ENCODE results near the gene DTNBP1.

The DTNBP1 gene

DNA sequence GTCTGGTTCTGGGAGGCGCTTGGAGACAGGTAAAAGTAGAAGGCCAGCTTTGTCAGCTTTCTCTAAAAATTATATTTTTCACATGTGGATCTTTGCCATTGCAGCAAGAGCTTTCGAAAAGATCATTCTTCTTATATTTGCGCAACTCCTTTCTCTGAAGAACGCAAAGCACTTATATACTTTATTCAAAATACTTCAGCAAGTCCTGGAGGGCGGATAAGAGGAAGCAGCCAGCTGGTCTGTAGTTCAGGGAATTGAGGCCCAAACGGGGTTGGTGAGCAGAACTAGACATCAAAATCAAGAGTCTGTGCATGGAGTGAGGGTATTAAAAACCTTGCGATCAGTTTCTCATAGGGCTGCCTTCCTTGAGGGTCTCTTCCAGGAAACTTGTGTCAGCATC is 182.3 kb downstream of the DTNBP1 start:
- Histone ChIP-seq H3K36me3 (ENCODE audit: control insufficient read depth in 5 of 5, insufficient read depth in 5 of 5, low read length in 5 of 5) (peaks cover 0 to 1% (median under 1%) of the 10 kb centered on the region in 5 donors), H3K9me3 (ENCODE audit: control insufficient read depth in 5 of 5, low read length in 5 of 5) (no peaks in the 10 kb centered on the region), H3K9ac (ENCODE audit: low read length in 5 of 5) (no peak overlapping the region), H3K27ac (ENCODE audit: low read depth, low read length) (no peak overlapping the region), H3K4me3 (ENCODE audit: low read depth in 1 of 5, low read length in 5 of 5) (no peak overlapping the region), H3K27me3 (ENCODE audit: control insufficient read depth in 5 of 5, insufficient read depth in 4 of 5, low read length in 5 of 5) (no peaks in the 10 kb centered on the region), H3K4me1 (ENCODE audit: control insufficient read depth in 5 of 5, insufficient read depth in 5 of 5, low read length in 5 of 5) (peaks cover 0 to 22% (median 3%) of the 10 kb centered on the region in 5 donors)

DNA sequence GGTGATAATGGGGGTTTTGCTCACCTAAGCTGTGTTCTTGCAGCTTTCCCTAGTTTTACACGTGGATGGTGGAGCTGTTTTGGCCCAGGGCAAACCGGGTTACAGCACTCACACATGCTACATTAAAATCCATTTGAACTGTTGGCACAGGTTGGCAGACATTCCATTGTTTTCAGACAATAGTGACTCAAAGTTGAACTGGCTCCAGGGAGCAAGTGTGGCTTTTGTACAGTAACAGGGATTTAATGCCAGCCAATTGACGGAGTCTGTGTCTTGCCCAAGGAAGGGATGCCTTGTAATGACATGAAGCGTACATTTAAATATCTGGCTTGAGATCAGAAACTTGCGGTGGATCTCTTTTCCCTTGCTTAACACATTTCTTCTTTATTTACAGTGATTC is 183.1 kb downstream of the DTNBP1 start:
- Histone ChIP-seq H3K27me3 (ENCODE audit: control insufficient read depth in 5 of 5, insufficient read depth in 4 of 5, low read length in 5 of 5) (no peaks in the 10 kb centered on the region), H3K36me3 (ENCODE audit: control insufficient read depth in 5 of 5, insufficient read depth in 5 of 5, low read length in 5 of 5) (peaks cover 0 to 6% (median 5%) of the 10 kb centered on the region in 5 donors), H3K4me1 (ENCODE audit: control insufficient read depth in 5 of 5, insufficient read depth in 5 of 5, low read length in 5 of 5) (peaks cover 0 to 22% (median 3%) of the 10 kb centered on the region in 5 donors), H3K9me3 (ENCODE audit: control insufficient read depth in 5 of 5, low read length in 5 of 5) (no peaks in the 10 kb centered on the region), H3K9ac (ENCODE audit: low read length in 5 of 5) (no peak overlapping the region), H3K27ac (ENCODE audit: low read depth, low read length) (no peak overlapping the region), H3K4me3 (ENCODE audit: low read depth in 1 of 5, low read length in 5 of 5) (no peak overlapping the region)

DNA sequence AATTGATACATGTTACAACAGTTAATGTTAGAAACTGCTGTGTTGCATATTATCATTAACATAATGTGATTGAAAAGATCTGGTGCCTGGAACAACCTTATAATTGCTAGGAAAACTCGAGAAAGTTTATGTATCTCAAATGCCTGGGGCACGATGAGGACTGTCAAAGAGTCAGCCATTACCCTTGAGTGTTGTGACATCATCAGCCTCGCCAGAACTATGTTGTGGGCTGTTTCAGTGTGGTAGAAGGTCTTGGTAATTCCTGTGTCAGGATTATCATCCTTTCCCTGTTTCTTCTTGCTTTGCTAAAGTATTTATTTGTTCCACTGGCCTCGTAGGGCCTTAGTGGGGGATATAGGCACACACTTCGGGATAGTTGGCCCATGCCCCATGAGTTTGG is 185.1 kb downstream of the DTNBP1 start:
- H3K27ac ChIP-seq (ENCODE audit: low read depth, low read length), result no peak overlapping the region

DNA sequence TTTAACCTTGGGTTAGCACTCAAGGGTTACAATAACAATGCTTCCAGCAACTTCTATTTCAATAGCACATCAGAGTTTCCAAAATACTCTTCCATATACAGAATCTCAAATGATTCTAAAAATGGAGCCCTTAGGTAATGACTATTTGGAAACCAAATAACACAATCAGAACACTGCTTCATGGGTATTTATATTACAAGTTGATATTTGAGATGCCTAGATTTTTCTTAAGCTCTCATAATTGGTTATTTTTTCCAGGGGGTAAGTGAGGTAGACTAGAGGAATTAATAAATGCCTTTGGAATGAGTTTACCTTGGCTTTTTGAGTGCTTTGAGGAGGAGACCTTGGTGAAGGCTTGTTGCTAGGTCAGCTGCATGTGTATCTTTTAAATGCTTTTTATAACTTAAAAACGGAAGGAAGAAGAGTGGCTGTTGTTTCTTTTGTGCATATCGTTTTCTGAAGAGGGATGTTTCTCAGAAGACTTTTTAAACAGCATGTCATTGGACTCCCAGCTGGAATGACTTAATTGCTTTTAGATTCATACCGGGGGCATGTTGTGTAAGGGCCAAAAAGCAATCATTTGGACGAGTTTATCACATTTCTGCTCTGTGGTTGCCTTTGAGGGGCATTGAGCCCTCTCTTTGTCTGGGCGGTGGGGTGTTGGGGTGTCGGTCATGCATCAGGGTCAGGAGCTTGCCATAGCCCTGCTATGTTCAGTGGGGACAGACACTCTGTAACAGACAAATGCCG is 186.0 kb downstream of the DTNBP1 start:
- no peaks in the 10 kb centered on the region for H3K9me3 ChIP-seq (ENCODE audit: control insufficient read depth in 5 of 5, low read length in 5 of 5)
- no peak overlapping the region for H3K4me3 ChIP-seq (ENCODE audit: low read depth in 1 of 5, low read length in 5 of 5)
- peaks cover 0 to 40% (median 3%) of the 10 kb centered on the region in 5 donors for H3K4me1 ChIP-seq (ENCODE audit: control insufficient read depth in 5 of 5, insufficient read depth in 5 of 5, low read length in 5 of 5)
- H3K27me3 ChIP-seq (ENCODE audit: control insufficient read depth in 5 of 5, insufficient read depth in 4 of 5, low read length in 5 of 5), result no peaks in the 10 kb centered on the region
- no peak overlapping the region for H3K9ac ChIP-seq (ENCODE audit: low read length in 5 of 5)
- H3K36me3 ChIP-seq (ENCODE audit: control insufficient read depth in 5 of 5, insufficient read depth in 5 of 5, low read length in 5 of 5), result peaks cover 0 to 6% (median 5%) of the 10 kb centered on the region in 5 donors
- H3K27ac ChIP-seq (ENCODE audit: low read depth, low read length), result no peak overlapping the region

More for the DNA sequence above, 185.1 kb downstream of the DTNBP1 start:
- H3K4me1 ChIP-seq (ENCODE audit: control insufficient read depth in 5 of 5, insufficient read depth in 5 of 5, low read length in 5 of 5), result peaks cover 0 to 36% (median 3%) of the 10 kb centered on the region in 5 donors
- H3K9me3 ChIP-seq (ENCODE audit: control insufficient read depth in 5 of 5, low read length in 5 of 5), result no peaks in the 10 kb centered on the region
- H3K4me3 ChIP-seq (ENCODE audit: low read depth in 1 of 5, low read length in 5 of 5), result no peak overlapping the region
- H3K27me3 ChIP-seq (ENCODE audit: control insufficient read depth in 5 of 5, insufficient read depth in 4 of 5, low read length in 5 of 5), result no peaks in the 10 kb centered on the region
- H3K36me3 ChIP-seq (ENCODE audit: control insufficient read depth in 5 of 5, insufficient read depth in 5 of 5, low read length in 5 of 5), result peaks cover 0 to 6% (median 5%) of the 10 kb centered on the region in 5 donors
- H3K9ac ChIP-seq (ENCODE audit: low read length in 5 of 5), result no peak overlapping the region

DNA sequence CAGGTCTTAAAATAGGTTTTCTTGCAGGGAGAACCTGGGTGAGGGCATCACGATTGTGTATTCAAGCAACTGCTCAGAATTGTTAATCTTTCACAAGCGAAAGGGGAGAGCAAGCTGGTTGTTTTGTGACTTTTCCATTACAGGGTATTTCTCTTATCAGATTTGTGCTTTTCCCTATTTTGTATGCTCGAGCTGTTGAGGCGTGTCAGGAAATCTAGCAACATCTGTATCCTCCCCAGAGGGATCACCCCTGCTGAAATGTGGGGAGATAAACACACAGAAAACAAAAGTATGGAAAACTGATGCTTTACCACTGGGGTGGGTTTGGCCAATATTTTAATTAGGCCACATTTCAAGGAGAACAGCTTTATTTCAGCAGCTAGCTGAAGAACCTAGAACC is 187.0 kb downstream of the DTNBP1 start:
- Histone ChIP-seq H3K27ac (ENCODE audit: low read depth, low read length) (no peak overlapping the region), H3K9ac (ENCODE audit: low read length in 5 of 5) (no peak overlapping the region), H3K9me3 (ENCODE audit: control insufficient read depth in 5 of 5, low read length in 5 of 5) (no peaks in the 10 kb centered on the region), H3K4me1 (ENCODE audit: control insufficient read depth in 5 of 5, insufficient read depth in 5 of 5, low read length in 5 of 5) (peaks cover 0 to 40% (median 3%) of the 10 kb centered on the region in 5 donors), H3K36me3 (ENCODE audit: control insufficient read depth in 5 of 5, insufficient read depth in 5 of 5, low read length in 5 of 5) (peaks cover 0 to 8% (median 5%) of the 10 kb centered on the region in 5 donors), H3K27me3 (ENCODE audit: control insufficient read depth in 5 of 5, insufficient read depth in 4 of 5, low read length in 5 of 5) (no peaks in the 10 kb centered on the region), H3K4me3 (ENCODE audit: low read depth in 1 of 5, low read length in 5 of 5) (no peak overlapping the region)

DNA sequence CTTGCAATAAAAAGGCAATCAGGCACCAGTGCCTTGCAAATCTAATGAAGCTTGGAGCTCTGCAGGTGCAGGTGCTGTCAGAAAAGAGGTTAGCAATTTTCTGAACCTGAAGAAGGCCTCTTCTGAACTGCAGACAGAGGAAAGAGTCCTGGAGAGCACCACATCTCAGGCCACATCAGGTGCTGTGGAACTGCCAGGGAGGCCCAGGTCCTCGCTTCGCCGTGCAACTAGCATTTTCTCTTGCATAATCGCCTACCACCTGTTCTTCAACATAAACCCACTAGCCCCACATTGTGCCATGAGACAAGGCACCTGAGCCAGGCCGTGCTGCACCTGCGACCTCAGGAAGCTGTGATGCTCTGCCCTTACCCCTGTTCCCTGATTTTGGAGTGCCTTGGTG is 187.6 kb downstream of the DTNBP1 start:
- Histone ChIP-seq H3K4me1 (ENCODE audit: control insufficient read depth in 5 of 5, insufficient read depth in 5 of 5, low read length in 5 of 5) (peaks cover 0 to 40% (median 3%) of the 10 kb centered on the region in 5 donors), H3K27ac (ENCODE audit: low read depth, low read length) (no peak overlapping the region)

DNA sequence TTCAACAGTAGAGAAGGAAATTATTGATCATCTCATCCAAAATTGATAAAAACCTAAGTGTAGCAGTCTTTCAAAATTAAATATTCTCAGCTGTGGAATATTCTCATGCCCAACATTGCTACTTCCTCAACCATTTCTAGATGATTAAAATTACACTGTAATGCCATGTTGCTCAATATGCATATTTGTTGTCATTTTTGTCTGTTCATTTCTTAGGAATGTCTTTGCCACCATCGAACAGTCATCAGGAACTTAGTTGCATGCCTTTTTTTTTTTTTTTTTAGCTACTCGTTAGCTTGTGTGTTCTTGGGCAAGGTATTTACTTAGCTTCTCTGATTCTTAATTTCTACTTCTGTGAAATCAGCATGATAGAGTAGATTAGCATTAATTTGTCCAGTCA is 188.6 kb downstream of the DTNBP1 start:
- Histone ChIP-seq H3K4me1 (ENCODE audit: control insufficient read depth in 5 of 5, insufficient read depth in 5 of 5, low read length in 5 of 5) (peaks cover 0 to 33% (median 3%) of the 10 kb centered on the region in 5 donors), H3K4me3 (ENCODE audit: low read depth in 1 of 5, low read length in 5 of 5) (no peak overlapping the region), H3K9ac (ENCODE audit: low read length in 5 of 5) (no peak overlapping the region), H3K27me3 (ENCODE audit: control insufficient read depth in 5 of 5, insufficient read depth in 4 of 5, low read length in 5 of 5) (no peaks in the 10 kb centered on the region), H3K36me3 (ENCODE audit: control insufficient read depth in 5 of 5, insufficient read depth in 5 of 5, low read length in 5 of 5) (peaks cover 0 to 13% (median 9%) of the 10 kb centered on the region in 5 donors), H3K9me3 (ENCODE audit: control insufficient read depth in 5 of 5, low read length in 5 of 5) (no peaks in the 10 kb centered on the region), H3K27ac (ENCODE audit: low read depth, low read length) (peak overlapping the region; percentile 22)

More for the DNA sequence above, 187.6 kb downstream of the DTNBP1 start:
- Histone ChIP-seq H3K27me3 (ENCODE audit: control insufficient read depth in 5 of 5, insufficient read depth in 4 of 5, low read length in 5 of 5) (no peaks in the 10 kb centered on the region), H3K9me3 (ENCODE audit: control insufficient read depth in 5 of 5, low read length in 5 of 5) (no peaks in the 10 kb centered on the region), H3K9ac (ENCODE audit: low read length in 5 of 5) (no peak overlapping the region), H3K4me3 (ENCODE audit: low read depth in 1 of 5, low read length in 5 of 5) (no peak overlapping the region), H3K36me3 (ENCODE audit: control insufficient read depth in 5 of 5, insufficient read depth in 5 of 5, low read length in 5 of 5) (peaks cover 0 to 10% (median 7%) of the 10 kb centered on the region in 5 donors)

DNA sequence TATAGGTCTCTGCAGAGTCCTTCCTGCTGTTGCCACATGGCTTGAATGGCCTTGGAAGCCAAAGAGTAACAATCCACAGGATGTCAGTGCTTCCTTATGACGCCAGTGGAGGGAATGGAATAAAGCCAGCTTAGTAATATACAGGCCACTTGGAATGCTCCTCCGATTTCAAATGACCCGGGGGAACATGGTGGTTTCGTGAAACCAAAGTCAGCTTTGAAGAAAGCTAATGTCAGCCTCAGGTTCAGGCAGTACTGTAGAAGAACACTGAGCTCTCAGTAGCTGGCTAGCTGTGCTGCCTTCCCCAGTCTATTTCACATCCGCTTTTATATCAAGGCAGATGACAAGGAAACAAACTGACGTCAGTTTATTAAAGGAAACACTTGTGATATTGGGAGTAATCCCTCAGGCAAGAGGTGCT is 189.1 kb downstream of the DTNBP1 start:
- Histone ChIP-seq H3K9ac (ENCODE audit: low read length in 5 of 5) (no peak overlapping the region), H3K4me1 (ENCODE audit: control insufficient read depth in 5 of 5, insufficient read depth in 5 of 5, low read length in 5 of 5) (peaks cover 0 to 33% (median 3%) of the 10 kb centered on the region in 5 donors), H3K4me3 (ENCODE audit: low read depth in 1 of 5, low read length in 5 of 5) (no peak overlapping the region), H3K9me3 (ENCODE audit: control insufficient read depth in 5 of 5, low read length in 5 of 5) (no peaks in the 10 kb centered on the region), H3K27me3 (ENCODE audit: control insufficient read depth in 5 of 5, insufficient read depth in 4 of 5, low read length in 5 of 5) (no peaks in the 10 kb centered on the region), H3K36me3 (ENCODE audit: control insufficient read depth in 5 of 5, insufficient read depth in 5 of 5, low read length in 5 of 5) (peaks cover 3 to 16% (median 11%) of the 10 kb centered on the region in 5 donors), H3K27ac (ENCODE audit: low read depth, low read length) (peak overlapping the region; percentile 22)

DNA sequence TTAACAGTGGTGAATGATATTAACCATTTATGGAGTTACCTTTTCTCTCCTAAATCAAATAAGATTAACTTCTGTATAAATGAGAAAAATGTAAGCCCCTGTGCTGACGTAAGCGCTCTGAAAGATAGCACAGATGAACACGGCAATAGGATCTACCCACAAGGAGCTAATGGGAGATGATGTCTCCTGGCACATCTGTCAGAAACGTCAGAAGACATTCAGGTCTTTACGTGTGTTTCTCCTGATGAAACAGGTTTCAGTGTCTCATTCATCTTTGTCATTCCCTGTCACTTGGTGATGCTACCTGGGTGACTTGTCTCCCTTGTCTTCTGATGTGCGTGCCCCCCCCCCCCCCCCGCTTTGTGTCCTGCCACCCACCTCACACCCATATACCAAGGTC is 189.7 kb downstream of the DTNBP1 start:
- Histone ChIP-seq H3K4me1 (ENCODE audit: control insufficient read depth in 5 of 5, insufficient read depth in 5 of 5, low read length in 5 of 5) (peaks cover 0 to 33% (median 3%) of the 10 kb centered on the region in 5 donors), H3K4me3 (ENCODE audit: low read depth in 1 of 5, low read length in 5 of 5) (no peak overlapping the region), H3K9ac (ENCODE audit: low read length in 5 of 5) (no peak overlapping the region), H3K9me3 (ENCODE audit: control insufficient read depth in 5 of 5, low read length in 5 of 5) (no peaks in the 10 kb centered on the region), H3K36me3 (ENCODE audit: control insufficient read depth in 5 of 5, insufficient read depth in 5 of 5, low read length in 5 of 5) (peaks cover 5 to 19% (median 14%) of the 10 kb centered on the region in 5 donors), H3K27me3 (ENCODE audit: control insufficient read depth in 5 of 5, insufficient read depth in 4 of 5, low read length in 5 of 5) (no peaks in the 10 kb centered on the region), H3K27ac (ENCODE audit: low read depth, low read length) (peak overlapping the region; percentile 22)
